PC-9 (cell line): ENCODE data around the gene FASN. TPM values are rescaled to one million over a fixed set of nuclear protein-coding genes. Genes with fewer than 3 reads are reported as not detected.
A peak's percentile ranks its signal among the peaks of the same experiment; 100 is the strongest.

Experiments
- BruUV-seq: library from RNA; stranded (reverse); fragments of 400-500 nt; replicated peaks from 2 replicates; lab custom pipeline; 2021; lab: Mats Ljungman, UMichigan
- CTCF ChIA-PET: fragments of 300-600 bp; sonication (Branson Sonifier 250); formaldehyde crosslinking; loops from one replicate; lab custom pipeline; 2022; ENCODE audit warnings: antibody characterized with exemption; lab: Charles Lee
- POLR2A ChIA-PET: fragments of 300-600 bp; sonication (Branson Sonifier 250); formaldehyde crosslinking; loops from one replicate; lab custom pipeline; 2022; ENCODE audit warnings: antibody characterized with exemption; ENCODE audit not compliant: unreplicated experiment; lab: Charles Lee
- DNase-seq, 2 experiments: peaks; one replicate each; pipeline versions ENCODE4 v3.0.0 to v3.0.0-alpha.2; 2015 to 2022; ENCODE audit warnings: mixed read lengths in 1 of 2
- H2AFZ ChIP-seq: fragments of 200-600 bp; sonication (generic); 2 replicates; pipeline ENCODE4 v1.8.1; 2017; ENCODE audit warnings: antibody characterized with exemption
- H3F3A ChIP-seq: fragments of 200-600 bp; sonication (generic); 2 replicates; pipeline ENCODE4 v1.8.1; 2017; ENCODE audit warnings: antibody characterized with exemption, mild to moderate bottlenecking, low read depth; ENCODE audit not compliant: insufficient read depth
- H3K27ac ChIP-seq: fragments of 200-600 bp; sonication (generic); 2 replicates; pipeline ENCODE4 v1.6.1; 2016; ENCODE audit warnings: mixed run types
- H3K27me3 ChIP-seq: fragments of 200-600 bp; sonication (generic); 2 replicates; pipeline ENCODE4 v1.6.1; 2016; ENCODE audit warnings: low read depth, mixed run types; ENCODE audit not compliant: insufficient read depth
- H3K36me3 ChIP-seq: fragments of 200-600 bp; sonication (generic); 2 replicates; pipeline ENCODE4 v1.6.1; 2016; ENCODE audit warnings: low read depth, mixed run types
- H3K4me1 ChIP-seq: fragments of 200-600 bp; sonication (generic); replicated peaks from 2 replicates; pipeline ENCODE4 v1.6.1; 2016; ENCODE audit warnings: mixed run types; ENCODE audit not compliant: insufficient read depth
- H3K4me2 ChIP-seq: fragments of 200-600 bp; sonication (generic); 2 replicates; pipeline ENCODE4 v1.6.1; 2017; ENCODE audit warnings: mixed run types
- H3K4me3 ChIP-seq: fragments of 200-600 bp; sonication (generic); 2 replicates; pipeline ENCODE4 v1.6.1; 2016; ENCODE audit warnings: mixed run types
- H3K79me2 ChIP-seq: fragments of 200-600 bp; sonication (generic); 2 replicates; pipeline ENCODE4 v1.6.1; 2017; ENCODE audit warnings: low read depth, mixed run types
- H3K9me2 ChIP-seq: fragments of 200-600 bp; sonication (generic); 2 replicates; pipeline ENCODE4 v1.8.1; 2017; ENCODE audit warnings: mild to moderate bottlenecking; ENCODE audit not compliant: insufficient read depth
- H3K9me3 ChIP-seq: fragments of 200-600 bp; sonication (generic); 2 replicates; pipeline ENCODE4 v1.8.1; 2016; ENCODE audit warnings: low read depth; ENCODE audit not compliant: insufficient read depth
- H4K20me1 ChIP-seq: fragments of 200-600 bp; sonication (generic); 2 replicates; pipeline ENCODE4 v1.8.1; 2017; ENCODE audit not compliant: insufficient read depth
- EZH2 ChIP-seq: fragments of 200-600 bp; sonication (generic); IDR thresholded peaks from 2 replicates; pipeline ENCODE4 v1.8.0; 2017; ENCODE audit warnings: antibody characterized with exemption, low read depth
- intact Hi-C: fragments of 100-400 bp; cut with micrococcal nuclease; formaldehyde crosslinking; loops from one replicate; pipeline ENCODE4 v1.10.0; 2022; ENCODE audit not compliant: unreplicated experiment
- total RNA-seq: library from RNA; stranded (reverse); gene quantifications from 2 replicates; pipeline ENCODE4 v1.2.3, GENCODE V29; 2021
- TF ChIP-seq, protein P1 (sequence below): fragments of 200-600 bp; sonication (generic); conservative IDR thresholded peaks from 2 replicates; pipeline ENCODE4 v1.6.1; 2017; ENCODE audit warnings: mixed run types, antibody characterized with exemption, mild to moderate bottlenecking, moderate library complexity

FASN gene
- total RNA-seq, 1 experiment from 2014 or later: 658 TPM

DNA sequence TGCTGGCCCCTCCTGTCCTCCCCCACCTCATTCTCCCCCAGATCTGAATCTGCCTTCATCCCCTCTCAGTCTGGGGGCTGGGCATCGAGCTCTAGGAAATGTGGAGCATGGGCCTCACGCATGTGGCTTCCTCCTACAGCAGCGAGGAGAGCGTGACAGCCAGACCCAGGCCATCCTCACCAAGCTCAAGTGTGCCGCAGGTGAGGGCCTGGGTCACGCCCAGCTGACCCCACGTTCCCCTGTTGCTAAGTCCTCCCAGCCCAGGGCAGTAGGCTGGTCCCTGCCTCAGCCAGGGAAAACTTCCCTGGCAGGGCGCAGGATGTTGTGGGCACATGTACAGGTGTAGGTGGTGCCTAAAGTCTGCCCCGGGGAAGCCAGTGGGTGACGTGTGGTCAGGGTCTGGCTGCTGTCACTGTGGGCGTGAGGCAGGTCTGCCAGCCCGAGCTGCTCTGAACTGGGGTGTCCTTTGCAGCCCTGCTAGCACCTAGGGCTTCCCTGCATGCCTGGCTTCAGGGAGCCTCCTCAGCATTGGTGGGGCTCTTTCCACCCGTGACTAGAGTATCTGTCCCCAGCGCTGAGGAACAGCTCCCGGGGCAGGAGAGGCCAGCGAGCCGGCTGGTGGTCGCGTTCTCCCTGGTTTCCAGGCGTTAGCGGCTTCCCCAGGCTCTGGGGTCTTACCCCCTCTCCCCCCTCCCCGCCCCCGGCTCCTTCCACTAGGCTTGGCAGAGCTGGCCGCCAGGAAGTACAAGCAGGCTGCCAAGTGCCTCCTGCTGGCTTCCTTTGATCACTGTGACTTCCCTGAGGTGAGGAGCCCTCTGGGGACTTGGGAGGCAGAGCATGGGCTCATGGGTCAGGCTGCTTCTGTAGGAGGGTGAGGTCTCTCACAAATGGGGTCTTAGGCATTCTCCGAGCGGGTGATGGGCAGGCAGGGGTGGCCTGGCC, 42.7 kb downstream of the FASN start:
- Histone ChIP-seq H4K20me1 (no peaks in the 10 kb centered on the region), H2AFZ (no peak overlapping the region), H3F3A (no peaks in the 10 kb centered on the region), H3K4me2 (no peak overlapping the region), H3K4me1 (no peaks in the 10 kb centered on the region), H3K79me2 (peaks cover 13% of the 10 kb centered on the region), H3K27me3 (no peaks in the 10 kb centered on the region), H3K9me2 (no peaks in the 10 kb centered on the region), H3K9me3 (no peaks in the 10 kb centered on the region), H3K27ac (no peak overlapping the region), H3K4me3 (no peak overlapping the region), H3K36me3 (no peaks in the 10 kb centered on the region)
- POLR2A ChIA-PET: no interaction called here
- TF ChIP-seq, protein P1, sequence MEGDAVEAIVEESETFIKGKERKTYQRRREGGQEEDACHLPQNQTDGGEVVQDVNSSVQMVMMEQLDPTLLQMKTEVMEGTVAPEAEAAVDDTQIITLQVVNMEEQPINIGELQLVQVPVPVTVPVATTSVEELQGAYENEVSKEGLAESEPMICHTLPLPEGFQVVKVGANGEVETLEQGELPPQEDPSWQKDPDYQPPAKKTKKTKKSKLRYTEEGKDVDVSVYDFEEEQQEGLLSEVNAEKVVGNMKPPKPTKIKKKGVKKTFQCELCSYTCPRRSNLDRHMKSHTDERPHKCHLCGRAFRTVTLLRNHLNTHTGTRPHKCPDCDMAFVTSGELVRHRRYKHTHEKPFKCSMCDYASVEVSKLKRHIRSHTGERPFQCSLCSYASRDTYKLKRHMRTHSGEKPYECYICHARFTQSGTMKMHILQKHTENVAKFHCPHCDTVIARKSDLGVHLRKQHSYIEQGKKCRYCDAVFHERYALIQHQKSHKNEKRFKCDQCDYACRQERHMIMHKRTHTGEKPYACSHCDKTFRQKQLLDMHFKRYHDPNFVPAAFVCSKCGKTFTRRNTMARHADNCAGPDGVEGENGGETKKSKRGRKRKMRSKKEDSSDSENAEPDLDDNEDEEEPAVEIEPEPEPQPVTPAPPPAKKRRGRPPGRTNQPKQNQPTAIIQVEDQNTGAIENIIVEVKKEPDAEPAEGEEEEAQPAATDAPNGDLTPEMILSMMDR: no peak
- TF ChIP-seq EZH2: no peak
- no peak for DNase-seq
- intact Hi-C loops: no loop called here
- CTCF ChIA-PET: no interaction called here
- no TSS peak for BruUV-seq

DNA sequence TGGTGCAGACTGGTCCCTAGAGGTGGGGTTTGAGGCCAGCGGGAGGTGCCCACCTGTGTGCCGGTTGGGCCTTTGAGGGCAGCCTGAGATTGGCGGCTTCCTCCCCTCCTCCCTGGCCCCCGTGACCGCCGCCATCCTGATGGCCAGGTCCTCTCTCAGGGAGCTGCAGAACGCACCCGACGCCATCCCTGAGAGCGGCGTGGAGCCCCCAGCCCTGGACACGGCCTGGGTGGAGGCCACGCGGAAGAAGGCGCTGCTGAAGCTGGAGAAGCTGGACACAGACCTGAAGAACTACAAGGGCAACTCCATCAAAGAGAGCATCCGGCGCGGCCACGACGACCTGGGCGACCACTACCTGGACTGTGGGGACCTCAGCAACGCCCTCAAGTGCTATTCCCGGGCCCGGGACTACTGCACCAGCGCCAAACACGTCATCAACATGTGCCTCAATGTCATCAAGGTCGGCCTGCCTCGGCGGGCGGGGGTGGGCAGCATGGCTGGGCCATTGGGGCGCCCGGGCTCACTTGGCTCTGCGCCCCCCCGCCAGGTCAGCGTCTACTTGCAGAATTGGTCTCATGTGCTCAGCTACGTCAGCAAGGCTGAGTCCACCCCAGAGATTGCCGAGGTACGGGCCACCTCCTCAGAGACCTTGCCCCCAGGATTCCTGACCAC, 43.5 kb downstream of the FASN start:
- Histone ChIP-seq H4K20me1 (no peaks in the 10 kb centered on the region), H3K9me3 (no peaks in the 10 kb centered on the region), H3K4me3 (no peak overlapping the region), H3K27me3 (no peaks in the 10 kb centered on the region), H3K4me2 (no peak overlapping the region), H3K4me1 (no peaks in the 10 kb centered on the region), H3K79me2 (peaks cover 13% of the 10 kb centered on the region), H2AFZ (no peak overlapping the region), H3K27ac (no peak overlapping the region), H3K36me3 (no peaks in the 10 kb centered on the region), H3F3A (no peaks in the 10 kb centered on the region), H3K9me2 (no peaks in the 10 kb centered on the region)
- TF ChIP-seq, protein P1: no peak
- TF ChIP-seq EZH2: no peak
- DNase-seq: no peak
- ChIA-PET POLR2A (no interaction called here), CTCF (no interaction called here)
- no TSS peak for BruUV-seq
- intact Hi-C loops: no loop called here

DNA sequence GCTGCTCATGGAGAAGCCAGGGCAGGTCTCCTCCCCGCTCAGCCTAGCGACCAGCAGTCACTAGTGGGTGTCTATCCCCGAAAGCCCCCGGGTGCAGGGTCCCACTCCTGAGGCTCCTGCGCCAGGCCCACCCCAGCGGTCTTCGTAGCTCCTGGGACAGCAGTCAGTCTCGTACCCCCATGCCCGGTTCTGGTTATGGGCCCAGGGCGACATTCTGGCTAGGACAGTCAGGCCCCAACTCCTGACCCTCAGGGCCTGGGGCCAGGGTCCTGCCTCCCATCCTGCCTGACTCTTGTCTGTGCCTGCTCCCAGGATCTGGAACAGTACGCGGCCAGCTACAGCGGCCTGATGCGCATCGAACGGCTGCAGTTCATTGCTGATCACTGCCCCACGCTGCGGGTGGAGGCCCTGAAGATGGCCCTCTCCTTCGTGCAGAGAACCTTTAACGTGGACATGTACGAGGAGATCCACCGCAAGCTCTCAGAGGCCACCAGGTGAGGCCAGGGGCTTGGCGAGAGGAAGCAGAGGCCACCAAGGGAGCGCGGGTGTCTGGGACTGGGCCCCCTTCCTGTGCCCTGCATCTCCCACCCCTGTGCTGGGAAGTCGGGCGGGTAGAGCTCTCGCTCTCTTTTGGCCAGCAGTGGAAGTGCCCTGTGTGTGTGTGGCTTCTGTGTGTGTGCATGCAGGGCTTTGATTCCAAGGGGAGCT, 44.3 kb downstream of the FASN start:
- no peak for DNase-seq
- Histone ChIP-seq H4K20me1 (no peaks in the 10 kb centered on the region), H3K79me2 (peaks cover 13% of the 10 kb centered on the region), H3K4me3 (no peak overlapping the region), H3K27me3 (no peaks in the 10 kb centered on the region), H3K9me2 (no peaks in the 10 kb centered on the region), H3K4me2 (peak overlapping the region; percentile 88; the same call in 1 of the 2 replicates), H3K9me3 (no peaks in the 10 kb centered on the region), H3K4me1 (no peaks in the 10 kb centered on the region), H3K27ac (no peak overlapping the region), H2AFZ (no peak overlapping the region), H3K36me3 (no peaks in the 10 kb centered on the region), H3F3A (no peaks in the 10 kb centered on the region)
- no peak for TF ChIP-seq EZH2
- TF ChIP-seq, protein P1: no peak
- intact Hi-C loops: no loop called here
- ChIA-PET POLR2A (no interaction called here), CTCF (no interaction called here)
- BruUV-seq: no TSS peak
